Endothelial cell (in vitro differentiated cells): ENCODE data around the gene ALS2CL. TPM values are rescaled to one million over a fixed set of nuclear protein-coding genes. Genes with fewer than 3 reads are reported as not detected.

Experiments
- DNase-seq: peaks from one replicate; pipeline ENCODE4 v3.0.0; 2021; ENCODE audit warnings: low spot score
- H3K27ac Mint-ChIP-seq: one replicate; pipeline ENCODE4 v1.8.0; 2021; ENCODE audit warnings: mixed read lengths, inconsistent platforms; ENCODE audit not compliant: unreplicated experiment
- H3K27me3 Mint-ChIP-seq: one replicate; pipeline ENCODE4 v1.8.0; 2021; ENCODE audit warnings: mild to moderate bottlenecking, moderate library complexity, mixed read lengths, inconsistent platforms; ENCODE audit not compliant: unreplicated experiment
- H3K36me3 Mint-ChIP-seq: one replicate; pipeline ENCODE4 v1.8.0; 2021; ENCODE audit warnings: mild to moderate bottlenecking, low read depth, mixed read lengths, inconsistent platforms; ENCODE audit not compliant: unreplicated experiment
- H3K4me1 Mint-ChIP-seq: one replicate; pipeline ENCODE4 v1.8.0; 2021; ENCODE audit warnings: mild to moderate bottlenecking, mixed read lengths, inconsistent platforms; ENCODE audit not compliant: unreplicated experiment
- H3K4me3 Mint-ChIP-seq: one replicate; pipeline ENCODE4 v1.8.0; 2021; ENCODE audit warnings: mild to moderate bottlenecking, mixed read lengths, inconsistent platforms; ENCODE audit not compliant: unreplicated experiment
- H3K9me3 Mint-ChIP-seq: one replicate; pipeline ENCODE4 v1.8.0; 2021; ENCODE audit warnings: mixed read lengths, inconsistent platforms; ENCODE audit not compliant: unreplicated experiment
- CTCF ChIP-seq: fragments of 200-600 bp; sonication (generic); IDR thresholded peaks from one replicate; pipeline ENCODE4 v1.5.0; 2021; ENCODE audit warnings: antibody characterized with exemption; ENCODE audit not compliant: unreplicated experiment
- total RNA-seq: library from RNA; stranded (reverse); fragmentation: NEBNext Ultra II Directional; extraction: Animal tissue kit (Norgen Biotek cat#: 25700); gene quantifications from one replicate; pipeline ENCODE4 v1.2.1, GENCODE V29; 2021; ENCODE audit not compliant: unreplicated experiment

ALS2CL gene
- total RNA-seq, 1 donor from 2014 or later, result 5.6 TPM

- Mint-ChIP-seq H3K36me3 (no peaks in the 10 kb centered on the region), H3K27ac (no peak overlapping the region), H3K27me3 (peaks cover 3% of the 10 kb centered on the region), H3K9me3 (no peaks in the 10 kb centered on the region), H3K4me1 (no peaks in the 10 kb centered on the region), H3K4me3 (no peak overlapping the region)
- DNase-seq, result no peak
- no peak for TF ChIP-seq CTCF
Measured at GRCh38 chr3:46681387-46681786, 12.1 kb downstream of the ALS2CL start.

GRCh38 chr3:46680298-46680826, 13.1 kb downstream of the ALS2CL start:
- no peak for DNase-seq
- H3K4me3 Mint-ChIP-seq, result no peak overlapping the region
- peaks cover 3% of the 10 kb centered on the region for H3K27me3 Mint-ChIP-seq
- H3K9me3 Mint-ChIP-seq, result no peaks in the 10 kb centered on the region
- no peak overlapping the region for H3K27ac Mint-ChIP-seq
- no peaks in the 10 kb centered on the region for H3K4me1 Mint-ChIP-seq
- H3K36me3 Mint-ChIP-seq, result no peaks in the 10 kb centered on the region
- no peak for TF ChIP-seq CTCF

- H3K4me3 Mint-ChIP-seq, result no peak overlapping the region
- no peaks in the 10 kb centered on the region for H3K4me1 Mint-ChIP-seq
- peaks cover 3% of the 10 kb centered on the region for H3K27me3 Mint-ChIP-seq
- no peaks in the 10 kb centered on the region for H3K9me3 Mint-ChIP-seq
- no peak for DNase-seq
- no peak overlapping the region for H3K27ac Mint-ChIP-seq
- no peaks in the 10 kb centered on the region for H3K36me3 Mint-ChIP-seq
- TF ChIP-seq CTCF, result no peak
Measured at GRCh38 chr3:46679681-46680080, 13.8 kb downstream of the ALS2CL start.

- H3K27ac Mint-ChIP-seq, result no peak overlapping the region
- no peak for TF ChIP-seq CTCF
- DNase-seq, result no peak
- H3K4me1 Mint-ChIP-seq, result no peaks in the 10 kb centered on the region
- peaks cover 7% of the 10 kb centered on the region for H3K27me3 Mint-ChIP-seq
- peaks cover 4% of the 10 kb centered on the region for H3K36me3 Mint-ChIP-seq
- H3K4me3 Mint-ChIP-seq, result no peak overlapping the region
- H3K9me3 Mint-ChIP-seq, result no peaks in the 10 kb centered on the region
Measured at GRCh38 chr3:46678280-46678679, 15.2 kb downstream of the ALS2CL start.

- DNase-seq, result no peak
Measured at GRCh38 chr3:46677411-46677726, 16.1 kb downstream of the ALS2CL start.

More at GRCh38 chr3:46677411-46677726, 16.1 kb downstream of the ALS2CL start:
- Mint-ChIP-seq H3K36me3 (peaks cover 4% of the 10 kb centered on the region), H3K4me1 (no peaks in the 10 kb centered on the region), H3K4me3 (no peak overlapping the region), H3K27me3 (peaks cover 7% of the 10 kb centered on the region), H3K27ac (no peak overlapping the region), H3K9me3 (no peaks in the 10 kb centered on the region)
- TF ChIP-seq CTCF, result no peak
